ENCODE data around the gene GPRC5C. TPM values are rescaled to one million over a fixed set of nuclear protein-coding genes. Genes with fewer than 3 reads are reported as not detected.
"Not testable (repeated sequence)": the region's sequence is repeated elsewhere in the genome, so short reads cannot be mapped to it uniquely, and the experiment has no call there.

The GPRC5C gene
- total RNA-seq, 1 donor from 2014 or later: 8.6 TPM

DNA sequence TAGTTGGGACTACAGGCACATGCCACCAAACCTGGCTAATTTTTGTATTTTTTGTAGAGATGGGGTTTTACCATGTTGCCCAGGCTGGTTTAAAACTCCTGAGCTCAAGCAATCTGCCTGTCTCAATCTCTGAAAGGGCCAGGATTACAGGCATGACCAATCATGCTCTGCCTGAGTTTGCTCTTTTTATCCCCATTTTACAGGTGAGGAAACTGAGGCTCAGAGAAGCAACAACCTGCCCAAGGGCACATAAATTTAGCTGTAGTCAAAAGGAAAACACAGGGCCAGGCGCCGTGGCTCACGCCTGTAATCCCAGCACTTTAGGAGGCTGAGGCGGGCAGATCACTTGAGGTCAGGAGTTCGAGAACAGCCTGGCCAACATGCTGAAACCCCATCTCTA, 26.6 kb upstream of the GPRC5C start:
- not testable (repeated sequence) for DNase-seq (ENCODE audit: extremely low read depth, low read depth, low spot score)

DNA sequence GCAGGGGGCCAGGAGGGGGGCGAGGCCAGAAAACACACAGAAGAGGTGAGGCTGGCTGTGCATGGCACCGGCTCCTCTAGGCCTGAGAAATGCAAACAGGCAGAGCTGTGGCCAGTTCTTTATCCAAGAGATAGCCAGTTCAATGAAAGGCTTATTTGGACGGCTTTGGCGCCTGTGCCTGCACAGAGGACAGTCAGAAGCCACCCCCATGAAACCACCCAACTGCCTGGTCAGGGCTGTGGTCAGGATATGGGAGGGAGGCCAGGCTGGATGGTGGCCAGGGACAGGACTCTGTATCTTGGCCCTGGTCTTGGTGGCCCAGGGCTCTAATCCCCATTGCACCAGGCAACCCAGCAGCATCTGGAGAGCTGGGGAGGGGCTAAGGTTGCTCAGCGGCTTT, 24.5 kb upstream of the GPRC5C start:
- no peak for DNase-seq (ENCODE audit: extremely low read depth, low read depth, low spot score)

DNA sequence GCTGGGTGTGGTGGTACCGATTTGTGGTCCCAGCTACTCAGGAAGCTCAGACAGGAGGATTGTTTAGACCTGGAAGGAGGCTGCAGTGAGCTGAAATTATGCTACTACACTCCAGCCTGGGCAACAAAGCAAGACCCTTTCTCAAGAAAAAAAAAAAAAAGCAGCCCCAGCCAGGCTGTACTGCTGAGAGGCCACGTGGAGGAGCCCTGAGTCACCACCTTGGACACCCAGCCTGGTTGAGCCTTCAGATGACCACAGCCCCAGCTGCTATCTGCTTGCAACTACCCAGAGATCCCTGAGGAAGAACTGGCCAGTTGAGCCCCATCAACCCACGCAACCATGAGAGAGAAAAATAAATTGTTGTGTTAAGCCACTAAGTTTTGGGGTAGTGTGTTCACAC, 23.6 kb upstream of the GPRC5C start:
- DNase-seq (ENCODE audit: extremely low read depth, low read depth, low spot score): no peak

DNA sequence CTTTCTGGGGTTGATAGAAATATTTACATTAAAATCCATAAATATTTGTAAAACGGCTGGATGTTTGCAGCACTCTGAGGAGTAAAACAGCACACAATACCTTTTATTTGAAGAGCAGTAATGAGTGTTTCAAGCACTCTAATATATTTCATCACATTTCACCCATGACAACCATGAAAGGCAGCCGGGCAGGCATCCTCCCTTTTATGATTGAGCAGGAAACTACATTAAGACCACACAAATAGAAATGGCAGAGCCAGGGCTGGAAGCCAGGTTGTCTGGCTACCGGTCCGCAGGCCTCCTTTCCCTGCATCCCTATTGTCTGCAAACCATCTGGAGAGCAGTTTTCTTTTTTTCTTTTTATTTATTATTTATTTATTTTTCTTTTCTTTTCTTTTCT, 23.1 kb upstream of the GPRC5C start:
- no peak for DNase-seq (ENCODE audit: extremely low read depth, low read depth, low spot score)

DNA sequence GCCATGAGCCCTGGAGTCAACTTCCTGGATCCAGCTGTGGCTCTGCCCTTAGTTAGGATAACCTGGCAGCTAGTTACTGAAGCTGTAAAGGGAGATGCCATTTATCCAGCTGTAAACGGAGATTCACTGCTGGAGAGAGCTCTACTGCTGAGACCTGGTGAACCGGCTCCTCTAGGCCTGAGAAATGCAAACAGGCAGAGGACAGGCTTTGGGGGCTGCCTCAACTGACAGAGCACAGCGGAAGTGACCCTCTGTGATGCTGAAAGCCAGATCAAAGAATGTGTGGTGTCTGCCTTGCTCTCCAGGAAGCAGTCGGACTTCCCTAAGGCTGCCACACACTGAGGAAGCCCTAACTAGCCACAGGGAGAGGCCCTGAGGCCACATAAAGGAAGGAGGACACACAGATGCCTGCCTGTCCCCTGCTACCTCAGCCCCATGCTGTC, 21.9 kb upstream of the GPRC5C start:
- DNase-seq (ENCODE audit: extremely low read depth, low read depth, low spot score): no peak

DNA sequence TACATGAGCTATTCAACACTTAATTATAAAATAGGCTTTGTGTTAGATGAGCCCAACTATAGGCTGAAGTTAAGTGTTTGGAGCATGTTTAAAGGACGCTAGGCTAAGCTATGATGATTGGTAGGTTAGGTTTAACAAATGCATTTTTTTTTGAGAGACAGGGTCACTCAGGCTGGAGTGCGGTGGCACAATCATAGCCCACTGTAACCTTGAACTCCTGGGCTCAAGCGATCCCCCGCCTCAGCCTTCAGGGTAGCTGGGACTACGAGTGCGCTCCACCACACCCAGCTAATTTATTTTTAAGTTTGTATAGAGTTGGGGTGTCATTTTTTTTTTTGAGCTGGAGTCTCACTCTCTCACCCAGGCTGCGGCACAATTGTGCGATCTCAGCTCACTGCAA, 19.3 kb upstream of the GPRC5C start:
- DNase-seq (ENCODE audit: extremely low read depth, low read depth, low spot score): no peak

DNA sequence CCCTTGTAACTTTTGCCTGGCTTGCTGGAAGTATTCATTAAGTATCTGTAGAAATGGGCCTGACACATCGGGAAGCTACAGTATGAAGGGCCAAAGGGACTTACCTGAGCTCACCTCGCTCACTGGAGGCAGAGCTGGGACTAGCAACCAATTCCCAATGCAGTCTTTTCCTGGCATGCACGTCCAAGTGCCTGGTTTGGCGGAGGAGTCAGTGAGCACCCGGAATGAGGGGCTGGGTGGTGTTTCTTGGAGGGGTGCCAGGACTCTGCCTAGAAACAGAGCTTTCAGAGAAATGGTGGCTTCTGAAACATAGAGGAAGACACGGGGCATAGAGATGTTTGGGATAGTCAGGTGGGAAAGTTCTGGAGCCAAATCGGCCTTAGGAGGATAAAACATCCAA, 18.4 kb upstream of the GPRC5C start:
- DNase-seq (ENCODE audit: extremely low read depth, low read depth, low spot score): no peak

DNA sequence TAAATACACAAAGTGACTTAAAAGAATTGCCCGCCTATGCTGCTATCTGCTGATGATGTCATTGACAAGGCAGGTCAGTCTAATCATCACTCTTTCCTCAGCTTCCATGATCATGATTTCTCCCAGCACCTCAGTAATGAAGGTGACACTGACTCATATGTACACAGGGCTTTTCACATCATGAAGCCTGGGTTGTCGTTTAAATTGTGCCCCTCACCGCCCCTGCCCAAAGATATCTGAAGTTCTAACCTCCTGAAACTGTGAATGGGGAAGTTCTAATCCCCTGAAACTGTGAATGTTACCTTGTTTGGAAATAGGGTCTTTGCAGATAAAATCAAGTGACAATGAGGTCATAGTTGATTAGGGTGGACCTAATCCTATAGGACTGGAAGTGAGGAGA, 17.4 kb upstream of the GPRC5C start:
- no peak for DNase-seq (ENCODE audit: extremely low read depth, low read depth, low spot score)

DNA sequence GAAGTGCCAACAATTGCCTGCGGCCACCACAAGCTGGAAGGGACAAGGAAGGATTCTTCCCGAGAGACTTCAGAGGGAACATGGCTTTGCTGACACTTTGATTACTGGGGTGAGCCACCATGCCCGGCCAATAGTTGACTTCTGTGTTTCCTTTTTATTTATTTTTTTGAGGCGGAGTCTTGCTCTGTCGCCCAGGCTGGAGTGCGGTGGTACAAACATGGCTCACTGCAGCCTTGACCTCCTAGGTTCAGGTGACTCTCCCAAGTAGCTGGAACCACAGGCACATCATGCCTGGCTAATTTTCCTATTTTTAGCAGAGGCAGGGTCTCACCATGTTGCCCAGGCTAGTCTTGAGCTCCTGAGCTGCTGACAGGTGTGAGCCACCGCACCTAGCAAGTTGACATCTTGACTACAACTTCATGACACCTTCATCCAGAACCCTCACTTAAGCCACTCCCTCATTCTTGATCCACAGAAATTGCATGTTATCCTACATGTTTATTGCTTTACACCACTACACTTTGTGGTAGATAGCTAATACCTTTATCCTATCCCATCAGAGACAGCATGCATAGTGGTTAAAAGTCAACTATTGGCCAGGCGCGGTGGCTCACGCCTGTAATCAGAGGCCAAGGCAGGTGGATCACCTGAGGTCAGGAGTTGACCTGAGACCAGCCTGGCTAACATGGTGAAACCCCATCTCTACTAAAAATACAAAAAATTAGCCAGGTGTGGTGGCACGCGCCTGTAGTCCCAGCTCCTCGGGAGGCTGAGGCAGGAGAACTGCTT, 16.1 kb upstream of the GPRC5C start:
- no peak for DNase-seq (ENCODE audit: extremely low read depth, low read depth, low spot score)

DNA sequence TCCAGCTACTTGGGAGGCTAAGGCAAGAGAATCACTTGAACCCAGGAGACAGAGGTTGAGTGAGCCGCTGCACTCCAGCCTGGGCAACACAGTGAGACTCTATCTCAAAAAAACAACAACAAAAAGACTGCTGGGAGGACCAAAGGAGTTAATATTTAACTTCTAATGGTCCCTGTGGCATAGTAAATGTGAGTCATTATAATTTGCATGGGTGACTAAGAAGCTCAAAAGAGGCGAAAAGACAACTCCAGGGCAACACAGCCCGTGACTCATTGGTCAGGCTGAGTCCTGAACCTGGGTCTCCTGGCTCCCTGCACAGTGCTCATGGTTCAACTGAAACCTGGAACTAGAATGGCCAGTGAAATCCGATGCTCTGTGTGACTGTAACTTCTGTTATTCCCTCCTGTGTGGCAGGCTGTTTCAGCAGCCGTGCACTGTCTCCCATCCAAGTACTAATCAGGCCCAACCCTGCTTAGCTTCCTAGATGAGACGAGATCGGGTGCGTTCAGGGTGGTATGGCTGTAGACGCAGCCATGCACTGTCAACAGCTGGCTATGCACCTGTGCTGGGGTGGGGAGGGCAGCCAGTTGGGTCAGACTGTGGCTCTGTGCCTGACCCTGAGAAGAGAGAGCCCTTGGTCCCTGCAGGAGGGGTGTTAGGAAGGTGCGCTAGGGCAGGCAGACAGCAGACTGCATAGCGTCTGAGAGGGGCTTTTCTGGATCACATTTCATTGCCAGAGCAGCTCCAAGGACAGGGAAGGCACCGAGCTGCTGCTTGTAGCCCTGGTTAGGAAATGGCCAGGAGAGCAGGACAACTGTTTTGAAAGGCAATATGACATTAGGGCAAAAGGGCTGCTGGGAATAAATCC, 14.5 kb upstream of the GPRC5C start:
- DNase-seq (ENCODE audit: extremely low read depth, low read depth, low spot score): no peak

DNA sequence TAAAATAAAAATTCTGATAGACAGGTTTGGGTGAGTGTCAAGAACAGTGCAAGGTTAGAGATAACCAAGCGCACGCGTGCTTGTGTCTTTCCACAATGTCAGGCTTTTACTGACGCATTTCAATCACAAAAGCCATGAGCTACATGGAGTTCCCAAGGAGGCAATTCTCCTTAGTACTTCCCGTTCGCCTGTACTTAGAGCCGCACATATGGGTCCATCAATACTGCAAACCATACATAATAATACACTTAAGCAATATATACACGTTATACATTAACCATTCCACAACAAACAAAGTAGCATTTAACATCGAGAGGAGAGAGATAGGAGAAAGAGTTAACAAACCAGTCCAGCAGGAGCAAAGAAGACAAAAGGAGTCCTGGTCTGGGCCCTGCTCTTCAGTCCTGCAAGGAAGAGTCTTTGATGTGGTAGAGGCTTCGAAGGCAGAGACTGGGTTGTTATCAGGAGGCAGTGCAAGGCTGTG, 11.9 kb upstream of the GPRC5C start:
- no peak for DNase-seq (ENCODE audit: extremely low read depth, low read depth, low spot score)

DNA sequence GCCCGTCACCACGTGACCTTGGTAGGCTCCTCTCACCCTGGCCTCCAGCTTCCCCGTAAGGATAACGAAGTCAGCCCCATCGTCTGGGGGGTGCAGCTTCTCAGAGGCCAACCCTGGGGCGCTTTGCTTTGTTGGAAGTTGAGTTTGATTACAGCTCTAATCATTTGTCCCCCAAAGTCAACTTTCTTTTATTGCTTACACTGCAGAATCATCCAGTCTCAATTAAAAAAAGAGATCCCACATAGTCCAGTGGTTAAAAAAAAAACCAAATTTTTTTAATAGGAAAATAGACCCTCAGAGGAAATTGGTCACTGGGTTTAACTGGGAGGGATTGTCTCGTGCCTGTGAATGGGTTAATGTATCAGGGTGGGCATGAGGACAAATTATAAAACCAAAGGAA, 7.8 kb upstream of the GPRC5C start:
- DNase-seq (ENCODE audit: extremely low read depth, low read depth, low spot score): no peak

DNA sequence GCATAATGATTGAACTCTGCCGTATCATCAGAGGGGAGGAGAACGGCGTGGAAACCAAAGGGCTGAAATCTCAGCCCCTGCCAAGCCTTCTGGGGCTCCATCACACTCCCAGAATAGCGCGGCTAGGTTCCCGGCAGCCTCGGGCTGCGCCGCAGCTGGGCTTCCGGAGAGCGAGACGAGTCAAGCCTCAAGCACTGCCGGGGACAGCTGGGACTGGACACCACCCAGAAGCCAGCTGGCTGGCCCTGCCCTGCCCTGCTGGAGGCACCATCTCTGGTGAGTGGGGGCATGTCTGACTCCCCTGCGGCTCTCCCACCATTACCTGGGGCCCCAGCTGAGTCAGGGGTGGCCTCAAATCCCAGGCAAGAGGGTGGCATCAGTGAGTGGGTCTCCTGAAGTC, 7.2 kb upstream of the GPRC5C start:
- DNase-seq (ENCODE audit: extremely low read depth, low read depth, low spot score): no peak

DNA sequence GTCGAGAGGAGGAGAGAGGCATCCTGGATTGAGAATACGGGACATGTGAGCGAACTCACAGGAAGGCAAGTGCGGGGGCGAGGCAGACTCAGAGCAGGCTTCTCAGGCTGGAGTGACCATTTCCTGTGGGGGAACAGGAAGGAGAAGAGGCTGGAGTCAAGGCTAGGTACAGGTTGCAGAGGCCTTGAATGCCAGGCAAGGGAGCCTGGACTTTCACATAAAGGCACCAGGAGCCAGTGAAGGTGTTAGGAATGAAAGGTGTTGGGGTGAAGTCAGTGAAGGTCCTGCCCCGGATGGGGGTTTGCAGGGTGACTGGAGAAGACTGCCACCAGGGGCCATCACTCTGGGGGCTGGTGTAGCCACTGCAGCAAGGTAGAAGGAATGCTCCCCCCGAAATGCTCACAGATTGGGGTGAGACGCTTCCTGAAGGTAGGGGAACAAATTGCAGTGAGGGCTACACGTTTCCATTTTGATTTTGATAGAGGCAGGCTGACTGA, 5.3 kb upstream of the GPRC5C start:
- no peak for DNase-seq (ENCODE audit: extremely low read depth, low read depth, low spot score)

DNA sequence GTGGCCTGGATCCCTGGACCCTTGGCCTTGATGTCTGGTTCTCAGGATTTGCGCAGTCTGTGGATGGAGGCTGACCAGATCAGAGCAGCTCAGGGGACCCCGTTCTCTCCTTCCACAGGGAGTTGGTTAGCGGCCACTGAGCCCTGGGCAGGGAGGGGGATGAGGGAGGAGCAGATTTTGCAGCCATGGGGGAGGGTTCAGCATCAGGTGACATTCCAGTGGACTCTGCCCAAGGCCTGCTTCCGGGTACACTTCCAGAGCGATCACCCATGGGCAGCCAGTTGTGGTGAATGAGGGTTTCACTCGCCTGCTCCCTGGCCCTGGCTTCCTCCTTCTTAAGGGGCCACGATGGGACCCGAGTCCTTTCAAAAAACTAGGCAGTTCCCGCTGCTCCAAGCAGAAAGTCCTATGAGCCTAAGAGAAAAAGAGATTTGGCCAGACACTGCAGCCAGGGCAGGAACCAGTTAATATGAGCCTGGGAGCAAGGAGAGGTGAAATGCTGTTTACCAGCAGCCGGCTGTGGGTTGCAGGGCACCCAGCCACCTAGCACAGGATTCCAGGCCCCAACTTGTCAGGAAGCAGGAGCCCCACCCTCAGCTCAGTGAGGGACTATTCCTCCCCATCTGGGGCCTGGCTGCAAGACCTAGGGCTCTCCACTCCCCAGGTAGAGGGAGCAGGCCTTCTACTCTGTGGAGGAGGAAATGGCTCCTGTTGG, 4.7 kb upstream of the GPRC5C start:
- DNase-seq (ENCODE audit: extremely low read depth, low read depth, low spot score): no peak

DNA sequence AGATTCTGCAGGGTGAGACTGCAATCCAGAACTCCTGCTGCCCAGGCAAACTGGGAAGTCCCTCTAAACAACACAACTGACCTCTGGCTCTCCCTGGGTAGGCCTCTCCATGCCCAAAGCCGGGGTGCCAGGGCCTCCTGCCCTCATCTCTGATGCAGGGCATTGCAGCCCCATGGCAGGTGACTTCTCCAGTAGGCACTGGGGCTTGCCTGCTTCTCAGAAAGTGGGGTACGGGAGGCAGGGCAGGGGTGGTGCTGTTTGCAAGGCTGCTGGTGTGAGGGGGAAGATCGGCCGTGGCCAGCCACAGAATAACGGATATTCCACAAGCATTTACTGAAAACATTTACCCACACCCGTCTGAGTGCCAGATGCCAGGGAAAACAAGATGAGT, 4.1 kb upstream of the GPRC5C start:
- DNase-seq (ENCODE audit: extremely low read depth, low read depth, low spot score): no peak

DNA sequence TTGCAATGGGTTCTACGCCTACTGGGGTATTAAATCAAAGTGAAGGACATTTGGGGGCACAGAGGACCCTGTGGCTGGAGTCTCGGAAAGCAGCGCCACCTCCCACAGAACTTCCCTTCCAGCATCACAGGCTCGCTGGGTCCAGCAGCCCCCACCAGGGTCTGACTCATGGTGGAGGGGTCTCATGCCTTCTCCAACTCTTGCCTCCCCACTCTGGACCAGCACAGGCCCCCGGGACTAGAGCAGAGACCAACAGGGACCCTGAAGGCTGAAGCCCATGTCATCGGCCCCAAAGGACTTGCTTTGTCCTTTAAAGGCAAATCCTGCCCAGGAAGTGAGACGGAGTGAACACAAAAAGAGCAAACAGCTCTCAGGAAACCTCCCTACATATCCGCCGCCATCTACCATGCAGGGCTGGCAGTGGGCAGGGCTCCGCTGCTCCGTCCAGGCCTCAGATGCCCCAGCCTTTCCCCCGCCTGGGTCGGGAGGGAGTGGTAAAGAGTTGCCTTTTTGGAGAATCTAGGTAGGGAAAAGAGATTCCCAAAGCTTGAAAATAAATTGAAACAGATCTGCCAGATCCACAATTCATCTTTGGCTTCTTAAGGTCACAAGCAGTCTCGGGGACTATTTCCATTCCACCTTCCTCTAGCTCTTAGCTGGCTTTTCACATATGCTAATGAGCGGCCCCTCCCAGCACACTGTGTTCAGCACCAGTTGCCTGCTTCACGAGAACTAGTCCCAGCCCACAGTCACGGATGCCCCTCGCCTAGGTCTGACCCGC, 2.1 kb upstream of the GPRC5C start:
- no peak for DNase-seq (ENCODE audit: extremely low read depth, low read depth, low spot score)

DNA sequence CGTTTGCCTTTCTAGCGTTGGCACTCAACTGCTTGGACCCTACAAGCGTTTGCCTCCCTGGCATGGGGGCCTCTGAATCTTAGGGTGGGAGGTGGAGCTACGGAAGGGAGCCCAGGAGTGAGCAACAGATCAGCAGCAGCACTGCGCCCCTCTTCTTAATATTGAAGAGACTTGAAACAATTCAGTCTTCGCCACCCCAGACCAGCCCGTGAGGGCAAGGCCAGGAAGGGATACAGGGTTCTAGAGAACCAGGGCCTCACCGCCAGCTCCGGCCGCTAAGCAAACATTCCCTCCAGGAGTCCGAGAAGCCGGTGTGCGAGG, 1.5 kb upstream of the GPRC5C start:
- no peak for DNase-seq (ENCODE audit: extremely low read depth, low read depth, low spot score)

DNA sequence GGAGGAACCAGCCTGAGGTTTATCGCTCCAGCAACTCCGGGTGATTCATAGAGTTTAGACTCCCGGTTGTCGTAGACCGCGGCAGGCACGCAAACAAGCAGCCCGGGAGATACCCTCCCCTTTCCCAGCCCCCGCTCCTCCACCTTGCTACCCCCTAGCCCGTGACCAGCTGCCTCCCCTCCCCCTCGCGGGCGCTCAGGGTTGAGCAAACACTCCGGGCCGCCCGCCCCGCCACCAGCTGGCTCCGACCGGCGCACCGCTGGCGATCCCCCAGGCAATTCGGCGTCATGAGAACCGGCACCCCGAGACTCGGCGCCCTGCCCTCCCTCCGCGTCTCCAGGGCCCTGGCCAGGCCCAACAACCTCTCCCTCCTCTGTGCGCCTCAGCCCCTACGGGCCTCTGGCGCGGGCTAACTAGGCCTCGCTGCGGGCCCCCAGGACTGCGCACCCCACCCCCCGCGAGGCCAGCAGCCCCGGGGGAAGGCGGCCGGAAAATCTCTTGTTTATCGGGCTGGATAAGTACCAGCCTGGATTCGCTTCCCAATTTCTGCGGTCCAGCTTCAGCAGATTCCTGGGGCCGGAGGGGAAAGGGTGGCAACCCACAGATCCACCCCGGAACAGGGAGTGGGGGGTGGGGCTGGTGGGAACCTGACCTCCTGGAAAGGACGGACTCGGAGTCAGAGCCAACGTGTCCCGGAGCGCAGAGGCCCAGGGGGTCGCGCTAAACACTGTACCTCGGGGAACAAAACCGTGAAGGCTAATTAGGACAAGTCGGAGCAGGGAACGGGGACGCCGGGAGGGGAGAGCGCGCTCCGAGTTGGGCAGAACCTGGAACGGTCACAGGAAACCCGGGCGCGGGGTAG, 951 bp upstream of the GPRC5C start:
- DNase-seq (ENCODE audit: extremely low read depth, low read depth, low spot score): no peak

DNA sequence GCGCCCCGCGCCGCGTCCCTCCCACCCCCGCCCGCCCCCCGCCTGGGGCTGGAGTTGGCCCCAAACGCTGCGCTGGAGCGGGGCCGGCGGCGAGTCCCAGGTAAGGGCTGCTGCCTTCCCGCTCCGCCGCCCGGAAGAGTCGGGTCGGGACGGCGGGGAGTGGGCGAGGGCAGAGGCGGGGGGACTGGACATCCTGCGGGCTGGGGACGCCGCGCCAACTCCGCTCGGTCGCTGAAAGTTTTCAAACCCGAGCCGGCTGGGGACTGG, 469 bp downstream of the GPRC5C start:
- DNase-seq (ENCODE audit: extremely low read depth, low read depth, low spot score): no peak

Data from glomerular endothelial cell (primary cell).